Skeletal muscle tissue (tissue), 4 donors: Measurements from ENCODE around the gene TRAPPC6A. TPM values are rescaled to one million over a fixed set of nuclear protein-coding genes. Genes with fewer than 3 reads are reported as not detected.

Experiments used
- H3K27ac ChIP-seq: one replicate; pipeline ENCODE4 v1.7.0; 2013; ENCODE audit warnings: mild to moderate bottlenecking, low read depth, low read length, inconsistent platforms
- H3K27me3 ChIP-seq, 3 donors: one replicate each; pipeline ENCODE4 v1.7.0; 2013; ENCODE audit warnings: low read length in 3 of 3; ENCODE audit not compliant: control insufficient read depth in 3 of 3, insufficient read depth in 3 of 3
- H3K36me3 ChIP-seq, 3 donors: one replicate each; pipeline ENCODE4 v1.7.0; 2013; ENCODE audit warnings: low read length in 3 of 3; ENCODE audit not compliant: control insufficient read depth in 3 of 3, insufficient read depth in 3 of 3
- H3K4me1 ChIP-seq, 3 donors: one replicate each; pipeline ENCODE4 v1.7.0; 2013; ENCODE audit warnings: low read length in 3 of 3, mild to moderate bottlenecking in 3 of 3; ENCODE audit not compliant: control insufficient read depth in 3 of 3, insufficient read depth in 3 of 3
- H3K4me3 ChIP-seq, 3 donors: one replicate each; pipeline ENCODE4 v1.7.0; 2013; ENCODE audit warnings: low read length in 3 of 3
- H3K9ac ChIP-seq, 3 donors: one replicate each; pipeline ENCODE4 v1.7.0; 2013; ENCODE audit warnings: low read length in 3 of 3, mild to moderate bottlenecking in 3 of 3, moderate library complexity in 2 of 3, low read depth in 1 of 3
- H3K9me3 ChIP-seq, 3 donors: one replicate each; pipeline ENCODE4 v1.7.0; 2013; ENCODE audit warnings: low read length in 3 of 3; ENCODE audit not compliant: control insufficient read depth in 3 of 3
- total RNA-seq: library from RNA; depleted of rRNA; stranded (reverse); fragments of >200 nt; gene quantifications from one replicate; pipeline ENCODE4 v1.2.3, GENCODE V29; 2014
- donor health status: Osteomylitis.

Gene TRAPPC6A
- total RNA-seq, 1 donor from 2014 or later, result 15.1 TPM

- Histone ChIP-seq H3K4me1 (peaks cover 16 to 34% (median 25%) of the 10 kb centered on the region in 3 donors), H3K27me3 (no peaks in the 10 kb centered on the region), H3K36me3 (no peaks in the 10 kb centered on the region), H3K9me3 (no peaks in the 10 kb centered on the region), H3K4me3 (no peak overlapping the region), H3K9ac (no peak overlapping the region), H3K27ac (no peak overlapping the region)
Observed at GRCh38 chr19:45175515-45176345, 2.3 kb downstream of the TRAPPC6A start.

DNA sequence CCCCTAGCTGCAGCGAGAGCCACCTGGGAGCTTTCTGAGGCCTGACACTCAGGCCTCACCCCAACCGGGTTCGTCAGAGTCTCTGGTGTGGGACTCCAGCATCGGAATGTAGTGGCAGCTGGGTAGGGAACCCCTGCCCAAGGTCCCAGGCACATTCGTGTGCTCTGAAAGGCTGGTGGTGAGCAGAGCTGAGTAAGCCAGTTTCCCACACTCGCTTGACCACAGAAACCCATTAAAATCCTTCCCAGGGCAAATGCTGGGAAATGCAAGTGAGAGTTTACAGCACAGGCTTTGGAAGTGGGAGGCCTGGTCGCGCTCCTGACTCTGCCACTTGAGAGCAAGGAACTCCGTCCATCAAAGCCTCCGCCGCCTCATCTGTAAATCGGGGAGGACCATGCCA is 4.2 kb downstream of the TRAPPC6A start:
- H3K27ac ChIP-seq, result no peak overlapping the region
- H3K27me3 ChIP-seq, result no peaks in the 10 kb centered on the region
- H3K36me3 ChIP-seq, result no peaks in the 10 kb centered on the region
- H3K4me1 ChIP-seq, result peaks cover 6 to 18% (median 10%) of the 10 kb centered on the region in 3 donors
- H3K9ac ChIP-seq, result no peak overlapping the region
- no peak overlapping the region for H3K4me3 ChIP-seq
- no peaks in the 10 kb centered on the region for H3K9me3 ChIP-seq

GRCh38 chr19:45172611-45173208 is 5.3 kb downstream of the TRAPPC6A start:
- Histone ChIP-seq H3K9me3 (no peaks in the 10 kb centered on the region), H3K27me3 (no peaks in the 10 kb centered on the region), H3K9ac (no peak overlapping the region), H3K4me1 (peaks cover 6 to 13% (median 10%) of the 10 kb centered on the region in 3 donors), H3K4me3 (no peak overlapping the region), H3K27ac (no peak overlapping the region), H3K36me3 (no peaks in the 10 kb centered on the region)

DNA sequence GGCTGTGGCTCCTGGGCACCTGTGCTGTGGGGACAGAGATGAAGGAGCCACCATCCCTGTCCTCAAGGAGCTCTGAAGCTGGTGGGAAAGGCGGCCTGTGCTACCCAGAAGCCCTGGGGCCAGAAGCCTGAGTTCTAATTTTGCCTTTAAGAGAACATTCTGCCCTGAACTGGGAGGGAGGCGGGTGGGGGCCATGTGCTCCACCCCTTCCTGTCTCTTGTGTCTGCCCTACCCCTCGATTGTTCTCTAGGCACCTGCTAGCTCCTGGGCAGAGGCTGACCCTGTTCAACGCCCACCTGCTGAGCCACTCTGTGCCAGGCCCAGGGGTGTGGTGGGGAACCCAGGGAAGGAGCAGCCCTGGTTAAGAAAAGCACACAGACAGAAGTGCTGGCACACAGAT is 5.9 kb downstream of the TRAPPC6A start:
- no peaks in the 10 kb centered on the region for H3K36me3 ChIP-seq
- H3K27ac ChIP-seq, result no peak overlapping the region
- H3K27me3 ChIP-seq, result no peaks in the 10 kb centered on the region
- H3K4me3 ChIP-seq, result no peak overlapping the region
- peaks cover 1 to 7% (median 4%) of the 10 kb centered on the region in 3 donors for H3K4me1 ChIP-seq
- no peaks in the 10 kb centered on the region for H3K9me3 ChIP-seq
- no peak overlapping the region for H3K9ac ChIP-seq

DNA sequence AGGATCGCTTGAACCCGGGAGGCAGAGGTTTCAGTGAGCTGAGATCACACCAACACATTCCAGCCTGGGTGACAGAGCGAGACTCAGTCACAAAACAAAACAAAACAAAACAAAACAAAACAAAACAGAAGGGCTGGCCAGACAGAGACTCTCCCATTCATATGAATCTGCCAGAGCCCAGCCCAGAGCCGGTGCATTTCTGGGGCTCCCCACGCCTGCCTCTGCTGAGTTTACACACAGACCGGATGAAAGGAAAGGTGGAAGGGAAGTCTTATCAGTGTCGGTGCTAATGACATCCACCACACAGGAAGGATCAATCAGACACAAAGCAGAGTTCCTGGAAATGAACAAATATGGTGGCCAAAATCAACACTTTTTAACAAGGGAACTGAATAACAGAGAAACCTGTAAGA is 6.8 kb downstream of the TRAPPC6A start:
- no peaks in the 10 kb centered on the region for H3K27me3 ChIP-seq
- H3K36me3 ChIP-seq, result no peaks in the 10 kb centered on the region
- peaks cover 0 to 11% (median 4%) of the 10 kb centered on the region in 3 donors for H3K4me1 ChIP-seq
- no peak overlapping the region for H3K9ac ChIP-seq
- no peaks in the 10 kb centered on the region for H3K9me3 ChIP-seq
- H3K27ac ChIP-seq, result no peak overlapping the region
- H3K4me3 ChIP-seq, result no peak overlapping the region

- H3K9me3 ChIP-seq, result no peaks in the 10 kb centered on the region
- no peak overlapping the region for H3K4me3 ChIP-seq
- H3K27me3 ChIP-seq, result no peaks in the 10 kb centered on the region
- H3K36me3 ChIP-seq, result no peaks in the 10 kb centered on the region
- no peak overlapping the region for H3K9ac ChIP-seq
- H3K4me1 ChIP-seq, result peaks cover 0 to 11% (median 4%) of the 10 kb centered on the region in 3 donors
- H3K27ac ChIP-seq, result no peak overlapping the region
Observed at GRCh38 chr19:45170146-45171106, 7.6 kb downstream of the TRAPPC6A start.

DNA sequence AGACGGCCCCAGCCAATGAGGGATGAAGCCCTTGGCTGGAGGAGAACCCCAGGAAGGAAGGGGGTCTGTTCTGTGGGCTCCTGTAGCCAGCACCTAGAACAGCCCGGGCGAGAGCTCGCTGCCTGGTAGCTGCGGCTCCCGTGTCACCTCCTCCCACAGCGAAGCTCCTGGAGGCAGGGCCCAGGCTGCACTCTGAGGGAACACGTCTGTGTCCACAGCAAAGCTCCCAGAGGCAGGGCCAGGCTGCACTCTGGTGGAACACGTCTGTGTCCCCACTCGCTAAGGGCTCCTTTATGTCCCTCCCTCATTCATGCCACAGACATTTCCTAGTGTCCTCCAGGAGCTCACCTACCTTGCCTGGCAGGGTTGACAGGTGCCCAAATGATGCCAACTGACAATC is 8.4 kb downstream of the TRAPPC6A start:
- H3K36me3 ChIP-seq, result no peaks in the 10 kb centered on the region
- no peaks in the 10 kb centered on the region for H3K27me3 ChIP-seq
- no peak overlapping the region for H3K9ac ChIP-seq
- peaks cover 0 to 11% (median 4%) of the 10 kb centered on the region in 3 donors for H3K4me1 ChIP-seq
- no peaks in the 10 kb centered on the region for H3K9me3 ChIP-seq
- H3K4me3 ChIP-seq, result no peak overlapping the region
- no peak overlapping the region for H3K27ac ChIP-seq

DNA sequence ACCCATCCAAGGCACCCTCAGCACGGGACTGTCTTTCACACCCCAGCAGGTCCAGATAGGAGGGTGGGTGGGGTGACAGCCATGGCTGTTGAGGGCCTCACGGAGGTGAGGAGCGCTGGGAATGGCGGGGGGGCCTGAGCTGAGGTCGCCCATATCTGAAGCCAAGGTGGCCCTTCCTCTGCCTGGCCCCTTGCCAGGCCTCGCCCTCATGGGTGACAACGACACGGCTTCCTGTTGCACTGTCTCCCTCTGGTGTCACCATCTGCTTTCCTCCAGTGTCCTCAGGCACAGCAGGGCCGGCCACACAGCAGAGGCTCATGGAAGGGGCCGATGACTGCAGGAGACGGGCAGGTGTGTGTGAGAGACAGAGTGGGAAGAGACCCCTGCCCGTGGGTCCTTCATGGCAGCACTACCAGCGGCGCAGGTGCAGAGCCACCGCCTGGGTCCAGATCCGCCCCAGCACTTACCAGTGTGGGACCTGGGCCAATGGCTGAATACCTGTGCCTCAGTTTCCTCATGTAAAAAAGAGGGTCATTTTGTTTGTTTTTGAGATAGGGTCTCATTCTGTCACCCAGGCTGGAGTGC is 9.2 kb downstream of the TRAPPC6A start:
- H3K4me1 ChIP-seq, result peaks cover 4 to 11% (median 4%) of the 10 kb centered on the region in 3 donors
- H3K36me3 ChIP-seq, result no peaks in the 10 kb centered on the region
- no peak overlapping the region for H3K27ac ChIP-seq
- H3K9me3 ChIP-seq, result no peaks in the 10 kb centered on the region
- H3K4me3 ChIP-seq, result no peak overlapping the region
- H3K9ac ChIP-seq, result no peak overlapping the region
- no peaks in the 10 kb centered on the region for H3K27me3 ChIP-seq

DNA sequence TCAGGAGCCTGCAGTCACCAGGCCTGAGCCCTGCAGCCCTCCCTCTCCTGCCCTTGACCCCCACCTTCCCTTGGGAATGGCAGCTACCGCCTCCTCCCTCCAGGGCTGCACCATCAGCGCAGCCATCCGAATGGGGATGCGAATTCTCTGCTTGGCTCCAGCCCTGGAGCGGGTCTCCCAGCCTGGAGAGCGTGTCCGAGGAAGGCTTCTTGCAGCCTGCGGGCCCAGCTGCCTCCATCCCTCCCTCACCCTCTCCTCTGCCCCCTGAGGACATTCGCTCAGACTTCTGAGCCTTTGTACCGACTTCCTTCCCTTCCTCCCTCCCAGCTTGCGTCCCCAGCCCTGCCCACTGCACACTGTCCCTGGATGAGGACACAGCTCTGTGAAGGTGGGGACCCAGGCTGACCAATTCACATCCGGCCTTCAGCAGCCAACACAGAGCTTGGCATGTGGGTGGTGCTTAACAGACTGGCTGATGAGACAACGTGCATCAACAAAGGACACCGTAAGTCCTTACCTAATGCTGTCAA is 11.2 kb downstream of the TRAPPC6A start:
- H3K4me1 ChIP-seq, result peaks cover 4 to 9% (median 4%) of the 10 kb centered on the region in 3 donors
- H3K36me3 ChIP-seq, result no peaks in the 10 kb centered on the region
- H3K9me3 ChIP-seq, result no peaks in the 10 kb centered on the region
- no peak overlapping the region for H3K9ac ChIP-seq
- H3K27me3 ChIP-seq, result peaks cover 5 to 13% (median 6%) of the 10 kb centered on the region in 3 donors
- H3K27ac ChIP-seq, result no peak overlapping the region
- H3K4me3 ChIP-seq, result no peak overlapping the region
